GM03348 (cell line): Measurements from ENCODE around the gene CCDC51.
A peak's percentile ranks its signal among the peaks of the same experiment; 100 is the strongest.
"Not testable (repeated sequence)": the region's sequence is repeated elsewhere in the genome, so short reads cannot be mapped to it uniquely, and the experiment has no call there.

Experiments
- DNase-seq: peaks from one replicate; pipeline ENCODE4 v3.0.0; 2012; ENCODE audit warnings: low spot score

CCDC51 gene

DNA sequence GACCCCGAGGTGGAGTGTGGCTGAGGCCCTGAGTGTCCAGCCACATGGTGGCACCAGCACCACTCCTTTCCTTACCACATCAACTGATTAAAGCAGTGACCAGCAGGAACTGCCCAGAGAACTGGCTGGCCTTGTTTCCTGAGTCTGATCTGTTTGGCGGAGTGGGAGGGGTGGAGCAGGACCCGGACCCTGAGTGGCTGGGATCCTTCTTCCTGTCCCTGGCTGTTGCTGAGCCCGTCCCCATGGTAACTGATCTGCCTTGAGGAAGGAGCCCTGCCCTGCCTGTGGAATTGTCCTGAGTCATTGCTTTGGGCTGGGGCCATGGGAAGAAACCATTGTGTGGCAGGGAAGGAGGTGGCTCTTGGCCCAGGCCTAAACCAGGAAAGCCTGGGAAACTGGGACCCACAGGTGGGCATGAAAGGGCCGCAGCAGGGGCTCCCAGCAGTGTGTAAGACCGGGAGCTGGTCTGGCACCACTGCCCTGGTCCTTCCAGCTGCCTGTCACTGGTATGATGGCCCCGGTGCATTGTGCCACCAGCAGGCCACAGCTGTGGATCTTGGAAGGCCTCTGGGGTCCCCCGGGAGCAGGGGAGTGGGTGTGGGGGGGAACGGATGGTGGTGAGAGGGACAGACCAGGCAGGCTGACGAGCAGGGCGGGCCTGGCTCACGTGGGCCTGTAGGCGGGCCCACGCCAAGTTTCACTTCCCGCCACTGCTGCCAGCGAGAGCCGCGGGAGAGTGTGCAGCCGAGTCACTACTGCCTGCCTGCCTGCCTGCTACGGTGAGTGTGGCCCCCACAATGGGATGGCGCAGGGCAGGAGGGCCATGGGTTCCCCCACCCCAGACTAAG lies 25.8 kb upstream of the CCDC51 start:
- peak; percentile 98 for DNase-seq

DNA sequence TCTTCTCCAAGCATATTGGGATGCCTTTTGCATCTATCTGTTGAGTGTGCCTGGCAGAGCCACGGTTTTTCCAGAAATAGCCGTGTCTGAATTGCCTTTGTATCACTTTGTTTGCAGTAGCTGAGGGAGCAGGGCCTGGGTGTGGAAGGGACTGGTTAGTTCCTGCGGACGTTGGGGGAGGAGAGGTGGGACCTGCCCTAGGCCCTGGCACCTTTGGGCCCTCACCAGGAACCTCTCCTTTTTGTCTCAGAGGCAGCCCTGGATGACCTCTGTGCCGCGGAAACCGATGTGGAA lies 25.3 kb upstream of the CCDC51 start:
- no peak for DNase-seq

DNA sequence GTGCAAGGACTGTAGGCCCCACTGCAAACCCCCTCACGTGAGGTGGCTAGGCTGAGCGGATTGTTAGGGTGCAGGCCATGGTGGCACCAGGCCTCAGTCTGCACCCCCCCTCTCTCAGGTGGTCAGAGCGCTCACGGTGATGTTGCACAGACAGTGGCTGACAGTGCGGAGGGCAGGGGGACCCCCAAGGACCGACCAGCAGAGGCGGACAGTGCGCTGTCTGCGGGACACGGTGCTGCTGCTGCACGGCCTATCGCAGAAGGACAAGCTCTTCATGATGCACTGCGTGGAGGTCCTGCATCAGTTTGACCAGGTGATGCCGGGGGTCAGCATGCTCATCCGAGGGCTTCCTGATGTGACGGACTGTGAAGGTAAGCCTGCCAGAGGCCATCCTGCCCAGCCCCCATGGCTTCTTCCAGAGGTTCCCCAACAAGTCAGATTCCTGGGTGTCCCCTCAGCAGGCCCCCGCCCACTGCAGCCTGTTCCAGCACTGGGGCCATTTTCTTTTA lies 24.8 kb upstream of the CCDC51 start:
- DNase-seq, result no peak

DNA sequence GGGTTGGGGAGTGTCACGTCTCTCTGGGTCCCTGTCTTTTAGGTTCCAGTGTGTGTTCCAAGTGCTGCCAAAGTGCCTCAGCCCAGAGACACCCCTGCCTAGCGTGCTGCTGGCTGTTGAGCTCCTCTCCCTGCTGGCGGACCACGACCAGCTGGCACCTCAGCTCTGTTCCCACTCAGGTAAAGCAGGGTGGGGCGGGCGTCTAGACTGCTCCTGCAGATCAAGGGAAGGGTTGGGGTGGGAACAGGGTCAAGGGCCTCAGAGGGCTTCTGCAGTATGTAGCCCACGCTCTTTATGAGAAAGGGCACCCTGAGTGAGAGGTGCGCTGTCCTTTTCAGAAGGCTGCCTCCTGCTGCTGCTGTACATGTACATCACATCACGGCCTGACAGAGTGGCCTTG lies 23.8 kb upstream of the CCDC51 start:
- DNase-seq, result no peak

DNA sequence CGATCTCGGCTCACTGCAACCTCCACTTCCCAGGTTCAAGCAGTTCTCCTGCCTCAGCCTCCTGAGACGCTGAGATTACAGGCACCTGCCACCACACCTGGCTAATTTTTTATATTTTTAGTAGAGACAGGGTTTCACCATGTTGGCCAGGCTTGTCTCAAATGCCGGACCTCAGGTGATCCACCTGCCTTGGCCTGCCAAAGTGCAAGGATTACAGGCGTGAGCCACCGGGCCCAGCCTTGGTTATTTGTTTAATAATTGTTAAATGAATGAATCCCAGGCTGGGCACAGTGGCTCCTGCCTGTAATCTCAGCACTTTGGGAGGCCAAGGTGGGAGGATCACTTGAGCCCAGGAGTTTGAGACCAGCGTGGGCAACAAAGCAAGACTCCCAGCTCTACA lies 21.8 kb upstream of the CCDC51 start:
- DNase-seq, result not testable (repeated sequence)

DNA sequence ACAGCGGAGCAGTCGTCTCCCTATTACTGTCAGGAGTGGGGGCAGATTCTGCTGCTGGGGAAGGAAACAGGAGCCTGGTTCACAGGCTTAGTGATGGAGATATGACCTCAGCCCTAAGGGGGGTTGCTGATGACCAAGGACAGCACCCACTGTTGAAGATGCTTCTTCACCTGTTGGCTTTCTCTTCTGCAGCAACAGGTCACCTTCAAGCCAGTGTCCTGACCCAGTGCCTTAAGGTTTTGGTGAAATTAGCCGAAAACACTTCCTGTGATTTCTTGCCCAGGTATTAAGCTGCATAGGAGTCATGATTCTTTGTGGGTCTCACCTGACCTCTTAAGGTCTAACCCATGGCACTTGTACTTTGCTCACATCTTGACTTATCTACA lies 20.6 kb upstream of the CCDC51 start:
- DNase-seq, result no peak

DNA sequence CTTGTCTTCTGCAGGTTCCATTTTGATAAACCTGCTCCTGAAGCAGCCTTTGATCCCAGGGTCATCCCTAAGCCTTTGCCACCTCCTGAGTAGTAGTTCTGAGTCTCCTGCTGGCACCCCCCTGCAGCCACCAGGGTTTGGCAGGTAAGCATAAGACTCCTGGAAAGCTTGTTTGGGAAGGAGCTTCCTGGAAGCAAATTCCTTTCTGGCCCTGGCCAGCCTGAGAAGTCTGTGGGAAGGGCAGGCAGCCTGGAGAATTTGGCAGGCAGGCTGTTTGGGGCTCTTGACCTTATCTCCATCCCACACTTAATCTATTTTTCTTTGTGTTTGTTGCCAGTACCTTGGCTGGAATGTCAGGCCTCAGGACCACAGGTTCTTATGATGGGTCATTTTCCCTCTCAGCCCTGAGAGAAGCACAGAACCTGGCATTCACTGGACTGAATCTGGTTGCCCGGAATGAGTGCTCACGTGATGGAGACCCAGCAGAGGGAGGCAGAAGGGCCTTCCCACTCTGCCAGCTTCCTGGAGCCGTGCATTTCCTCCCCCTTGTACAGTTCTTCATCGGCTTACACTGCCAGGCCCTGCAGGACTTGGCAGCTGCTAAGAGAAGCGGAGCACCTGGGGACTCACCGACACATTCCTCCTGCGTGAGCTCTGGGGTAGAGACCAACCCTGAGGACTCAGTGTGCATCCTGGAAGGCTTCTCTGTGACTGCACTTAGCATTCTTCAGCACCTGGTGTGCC lies 20.0 kb upstream of the CCDC51 start:
- no peak for DNase-seq

DNA sequence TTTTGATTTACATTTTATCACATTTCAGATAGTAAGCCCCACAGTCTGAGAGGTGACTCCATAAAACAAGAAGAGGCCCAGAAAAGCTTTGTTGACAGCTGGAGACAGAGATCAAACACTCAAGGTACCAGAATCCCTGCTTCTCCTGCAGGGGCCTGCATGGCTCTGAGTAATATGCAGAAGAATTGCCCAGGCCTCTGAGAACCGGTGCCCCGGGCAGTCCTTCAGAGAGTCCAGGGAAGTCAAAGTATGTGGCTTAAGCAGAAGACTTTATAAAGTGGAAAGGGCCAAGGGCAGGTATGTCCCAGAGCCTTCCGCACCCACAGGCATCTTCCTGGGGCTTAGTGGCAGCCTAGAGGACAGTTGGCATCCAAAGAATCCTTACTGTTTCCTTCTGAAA lies 19.4 kb upstream of the CCDC51 start:
- DNase-seq, result no peak

DNA sequence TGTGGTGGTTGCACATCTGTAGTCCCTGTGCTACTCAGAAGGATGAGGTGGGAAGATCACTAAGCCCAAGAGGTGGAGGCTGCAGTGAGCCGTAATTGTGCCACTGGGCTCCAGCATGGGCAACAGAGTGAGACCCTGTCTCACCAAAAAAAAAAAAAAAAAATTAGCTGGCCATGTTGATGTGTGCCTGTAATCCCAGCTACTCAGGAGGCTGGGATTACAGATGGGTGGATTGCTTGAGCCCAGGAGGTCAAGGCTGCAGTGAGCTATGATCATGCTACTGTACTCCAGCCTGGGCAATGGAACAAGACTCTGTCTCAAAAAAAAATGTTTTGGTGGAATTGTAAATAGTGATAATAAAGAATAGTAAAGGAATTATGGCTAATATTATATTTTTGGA lies 16.5 kb upstream of the CCDC51 start:
- DNase-seq, result no peak

DNA sequence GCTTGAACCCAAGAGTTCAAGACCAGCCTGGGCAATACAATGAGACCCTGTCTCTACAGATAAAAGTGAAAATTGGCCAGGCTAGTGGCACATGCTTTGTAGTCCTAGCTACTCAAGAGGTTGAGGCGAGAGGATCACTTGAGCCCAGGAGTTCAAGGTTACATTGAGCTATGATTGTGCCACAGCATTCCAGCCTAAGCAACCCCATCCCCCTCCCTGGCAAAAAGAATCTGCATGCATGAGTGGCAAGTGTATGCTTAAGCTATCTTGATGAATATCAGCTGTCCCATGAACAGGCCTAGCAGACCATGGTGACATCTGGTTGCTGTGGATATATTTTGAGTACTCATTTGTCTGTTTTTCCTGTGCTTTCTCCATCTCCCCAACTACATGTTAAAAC lies 11.4 kb upstream of the CCDC51 start:
- DNase-seq, result no peak

DNA sequence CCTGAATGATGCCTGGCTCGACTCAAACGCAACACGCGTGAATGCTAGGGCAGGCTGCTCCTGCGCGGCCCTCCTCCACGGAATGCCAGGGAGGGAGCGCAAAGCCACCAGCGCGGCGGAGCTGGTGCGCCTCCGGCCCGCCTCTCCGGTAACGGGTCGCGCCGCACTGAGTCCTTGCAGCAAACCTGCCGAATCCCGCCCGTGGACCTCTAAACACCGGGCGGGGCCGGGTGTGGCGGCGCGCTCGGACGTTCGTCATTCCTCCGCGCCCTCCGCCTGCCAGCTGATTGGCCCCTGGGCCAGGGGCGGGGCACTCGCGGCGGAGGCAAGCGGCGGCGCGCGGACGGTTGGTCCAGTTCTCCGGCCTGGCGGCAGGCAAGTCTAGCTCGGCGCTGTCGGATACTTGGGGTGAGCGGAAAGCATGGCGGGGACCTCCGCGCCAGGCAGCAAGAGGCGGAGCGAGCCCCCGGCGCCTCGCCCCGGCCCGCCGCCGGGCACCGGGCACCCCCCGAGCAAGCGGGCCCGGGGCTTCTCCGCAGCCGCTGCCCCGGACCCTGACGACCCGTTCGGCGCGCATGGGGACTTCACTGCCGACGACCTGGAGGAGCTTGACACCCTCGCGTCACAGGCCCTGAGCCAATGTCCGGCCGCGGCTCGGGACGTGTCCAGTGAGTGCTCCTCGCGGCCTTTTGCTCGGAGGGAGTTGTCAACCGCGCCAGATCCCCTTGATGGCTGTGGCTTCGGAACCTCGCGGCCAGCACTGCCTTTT lies 6.7 kb upstream of the CCDC51 start, which contains the start of gene ATRIP:
TSS of gene ATRIP (plus strand) at position 313 of the 769 bp plus-strand sequence. CDS start at position 422, 109 bp downstream.
- DNase-seq, result peak; percentile 97

DNA sequence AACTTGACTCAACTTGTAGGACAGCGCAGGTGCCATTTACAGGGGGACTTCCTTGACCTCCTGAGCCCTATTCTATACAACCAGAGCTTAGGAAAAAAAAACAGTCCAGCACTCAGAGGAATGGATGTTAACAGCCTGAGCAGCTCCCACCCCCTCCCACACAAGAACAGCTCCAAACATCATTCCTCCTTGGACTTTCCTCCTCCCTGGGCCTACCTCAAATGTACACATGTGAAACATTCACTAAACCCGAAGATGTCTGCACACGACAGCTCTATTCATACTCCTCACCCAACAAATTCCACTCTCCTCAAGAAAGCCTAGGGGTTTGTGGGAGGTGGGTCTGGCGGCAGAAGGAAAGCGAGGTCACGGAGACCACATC lies 6.1 kb upstream of the CCDC51 start:
- no peak for DNase-seq

DNA sequence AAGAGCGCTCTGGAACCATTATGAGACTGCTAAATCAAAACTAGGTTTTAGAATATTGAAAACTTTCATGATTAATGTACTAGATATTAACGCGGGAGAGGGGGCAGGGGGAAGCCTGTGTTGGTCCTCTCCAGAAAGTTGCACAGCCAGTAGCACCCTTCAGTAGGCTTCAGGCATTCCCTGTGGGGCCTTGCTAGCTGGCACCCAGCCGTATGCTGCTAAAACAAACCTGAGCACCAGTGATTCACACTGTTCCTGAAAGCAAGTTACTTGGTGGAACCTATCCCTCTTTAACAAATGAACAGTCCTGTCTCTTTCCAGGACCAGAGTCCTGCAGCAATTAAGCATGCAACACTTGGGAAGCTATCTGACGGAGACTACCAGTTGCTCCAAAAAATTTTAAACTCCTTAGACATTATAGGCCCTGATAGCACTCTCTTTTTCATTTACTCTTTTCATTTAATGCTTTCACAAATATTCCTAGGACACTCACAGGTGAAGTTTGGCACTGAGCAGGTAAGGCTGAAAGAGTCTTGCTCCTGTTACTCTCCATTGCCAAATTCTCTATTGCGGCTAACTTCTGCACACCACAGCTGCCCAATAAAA lies 5.5 kb upstream of the CCDC51 start:
- DNase-seq, result no peak

DNA sequence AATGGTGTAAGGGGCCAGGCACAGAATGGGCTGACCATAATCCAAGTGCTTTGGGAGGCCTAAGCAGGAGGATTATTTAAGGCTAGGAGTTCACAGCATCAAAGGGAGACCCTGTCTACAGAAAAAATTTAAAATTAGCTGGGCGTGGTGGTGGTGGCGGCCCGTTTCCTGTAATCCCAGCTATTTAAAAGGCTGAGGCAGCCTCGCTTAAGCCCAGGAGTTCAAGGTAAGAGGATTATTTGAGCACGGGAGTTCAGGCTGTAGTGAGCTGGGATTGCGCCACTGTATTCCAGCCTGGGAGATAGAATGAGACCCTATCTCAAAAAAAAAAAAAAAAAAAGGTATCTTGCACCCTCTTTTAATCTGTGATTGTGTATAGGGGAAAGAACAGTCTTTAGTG lies 2.0 kb upstream of the CCDC51 start:
- DNase-seq, result no peak

DNA sequence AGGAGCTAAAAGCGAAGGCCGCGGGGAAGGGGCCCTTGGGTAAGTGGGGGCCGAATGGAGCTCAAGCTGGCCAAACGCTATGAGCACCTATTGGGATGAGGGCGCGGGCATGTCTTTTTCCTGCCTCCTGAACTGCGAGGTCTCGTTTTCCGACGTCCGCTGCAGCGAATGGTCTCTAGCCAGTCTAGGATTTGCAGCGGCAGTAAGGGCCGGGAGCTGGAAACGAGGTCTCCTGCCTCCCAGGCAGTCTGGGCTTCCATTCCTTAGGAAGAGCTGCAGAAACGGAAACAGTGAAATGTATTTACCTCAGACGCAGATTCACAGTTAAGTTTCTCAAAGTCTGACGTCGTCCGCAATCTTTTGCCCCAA lies 655 bp upstream of the CCDC51 start:
- peak; percentile 24 for DNase-seq

DNA sequence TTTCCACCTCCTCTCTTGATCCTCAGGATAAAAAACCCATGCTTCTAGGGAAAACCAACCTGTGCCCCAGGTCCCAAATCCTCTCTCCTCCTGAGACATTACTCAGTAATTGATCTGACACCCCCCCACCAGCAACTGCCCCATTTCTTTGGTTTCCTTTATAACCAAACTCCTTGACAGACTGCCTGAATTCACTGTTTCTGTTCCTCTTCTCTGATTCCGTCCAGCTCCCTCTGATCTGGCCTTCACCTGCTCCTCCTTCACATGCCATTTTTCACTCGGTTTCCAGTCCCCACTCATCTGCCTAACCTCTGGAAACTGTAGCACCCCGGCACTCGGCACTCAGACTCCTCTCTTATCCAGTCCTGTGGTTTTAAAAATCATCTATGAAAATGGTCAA lies 2.1 kb downstream of the CCDC51 start:
- DNase-seq, result no peak

DNA sequence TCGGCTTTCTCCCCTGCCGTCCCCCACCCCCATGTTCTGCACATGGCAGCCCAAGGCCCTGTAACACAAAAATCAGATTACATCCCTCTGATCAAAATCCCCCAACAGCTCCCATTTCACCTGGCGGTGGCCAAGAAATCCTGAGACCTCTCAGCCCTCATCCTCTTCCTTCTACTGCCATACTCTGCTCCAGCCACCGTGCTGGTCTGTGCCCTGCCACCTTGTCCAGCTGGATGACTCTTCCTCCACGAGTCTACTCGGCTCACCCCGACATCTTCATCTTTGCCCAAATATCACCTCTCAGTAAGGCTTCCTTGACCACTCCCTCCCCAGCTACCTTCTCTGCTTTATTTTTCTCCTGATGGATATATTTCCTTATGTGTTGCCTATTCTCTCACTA lies 3.1 kb downstream of the CCDC51 start:
- no peak for DNase-seq

DNA sequence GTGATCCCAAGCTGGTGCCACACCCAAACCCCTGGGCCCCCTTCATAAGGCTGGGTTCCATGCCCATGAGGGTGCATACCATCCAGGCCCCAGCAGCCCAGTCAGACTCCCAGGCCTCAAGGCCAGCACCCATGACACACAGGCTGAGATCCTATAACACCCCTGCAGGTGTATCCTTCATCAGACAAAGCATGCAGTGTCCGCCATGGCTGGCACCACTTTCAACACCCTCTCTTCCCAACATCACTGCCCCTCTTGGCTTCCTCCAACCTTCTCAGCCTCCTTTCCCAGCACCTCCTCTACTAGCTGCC lies 3.5 kb downstream of the CCDC51 start:
- DNase-seq, result no peak

DNA sequence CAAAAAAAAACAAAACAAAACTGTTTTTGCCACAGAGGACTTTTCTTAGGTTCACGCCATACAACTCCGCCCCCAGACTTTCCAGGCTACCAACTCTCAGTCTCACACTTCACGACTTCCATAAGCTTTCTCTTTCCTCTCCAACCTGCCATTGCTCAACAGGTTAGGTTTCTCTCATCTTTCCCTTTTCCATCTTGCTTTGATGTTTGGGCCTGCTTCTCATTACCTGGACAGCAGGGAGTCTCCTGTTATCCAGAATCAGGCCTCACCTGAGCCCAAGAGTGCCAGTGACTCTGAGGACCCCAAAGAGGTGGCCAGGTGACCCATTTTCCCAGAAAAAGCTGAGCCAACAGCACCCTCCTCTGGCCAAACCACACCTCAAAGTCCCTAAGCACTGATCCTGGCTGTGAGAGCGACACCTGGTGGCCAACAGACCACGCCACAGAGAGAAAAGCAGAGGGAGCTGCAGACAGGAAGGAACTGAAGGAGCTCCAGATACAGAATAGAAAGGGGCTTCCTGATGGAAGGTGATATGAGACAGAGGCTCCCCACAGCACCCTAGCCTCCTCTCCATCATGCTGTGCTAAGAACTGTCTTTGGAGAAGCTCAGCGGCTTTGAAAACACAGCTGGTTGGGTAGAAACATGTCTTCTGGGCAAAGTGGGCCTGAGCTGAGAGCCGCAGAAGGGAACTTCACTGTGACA lies 4.0 kb downstream of the CCDC51 start:
- DNase-seq, result peak; percentile 87

DNA sequence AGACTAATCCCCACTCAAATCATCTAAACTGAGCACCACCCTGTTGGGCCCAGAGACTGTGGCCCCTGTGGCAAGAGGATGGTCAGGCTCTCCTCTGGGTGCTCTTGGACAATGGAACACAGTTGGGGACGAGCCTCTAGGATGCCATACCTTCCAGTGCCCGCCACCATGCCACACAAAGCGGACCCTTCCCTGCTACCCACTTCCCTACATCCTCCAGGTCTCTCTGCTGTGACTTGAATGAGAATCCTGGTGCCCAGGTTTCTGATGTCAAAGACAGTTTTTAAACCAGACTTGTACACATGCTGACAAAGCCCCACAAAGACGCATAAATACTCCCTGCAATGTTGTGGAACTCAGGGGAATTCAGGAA lies 4.7 kb downstream of the CCDC51 start:
- no peak for DNase-seq

DNA sequence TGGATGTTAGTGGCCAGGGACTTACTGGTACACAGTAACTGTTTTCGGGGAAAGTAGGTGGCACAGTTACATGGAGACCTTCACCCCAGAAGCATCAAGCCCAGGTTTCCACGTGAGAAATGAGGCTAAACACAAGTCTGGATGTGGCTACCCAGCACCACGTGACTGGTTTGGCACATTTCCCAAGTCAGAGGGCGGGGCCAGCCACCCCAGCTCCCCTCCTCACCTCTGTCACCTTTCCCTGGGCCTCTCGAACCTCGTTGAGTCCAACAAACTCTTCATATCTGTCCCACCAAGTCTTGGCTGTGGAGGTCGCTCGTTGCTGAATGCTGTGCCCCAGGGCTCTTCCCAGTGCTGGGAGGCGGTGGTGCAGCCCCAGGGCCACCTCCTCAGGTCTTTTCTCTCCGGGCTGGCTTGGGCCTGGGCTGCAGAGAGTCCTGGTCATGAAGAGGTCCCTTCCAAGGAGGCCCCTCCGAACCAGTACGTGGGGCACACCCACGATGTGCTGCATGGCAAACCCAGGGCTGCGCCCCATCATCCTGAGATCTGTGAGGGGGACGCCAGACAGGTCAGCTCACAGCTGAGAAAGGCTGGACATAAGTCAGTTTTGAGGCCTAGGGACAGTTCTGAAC lies 5.2 kb downstream of the CCDC51 start:
- no peak for DNase-seq
